HL-60 (cell line): ENCODE data around the gene GALK1.
"Not testable (repeated sequence)": the region's sequence is repeated elsewhere in the genome, so short reads cannot be mapped to it uniquely, and the experiment has no call there.

Source experiments
- DNase-seq, 2 experiments: peaks; one replicate each; pipeline ENCODE4 v3.0.0-alpha.2; 2010 to 2020; ENCODE audit warnings: low read depth in 1 of 2, low spot score in 1 of 2
- H3K27ac ChIP-seq: fragments of 250-450 bp; sonication (Bioruptor Pico); replicated peaks from 2 replicates; pipeline ENCODE4 v1.5.1; 2020; ENCODE audit warnings: mild to moderate bottlenecking, moderate library complexity
- H3K27me3 ChIP-seq: fragments of 250-450 bp; sonication (Bioruptor Pico); 2 replicates; pipeline ENCODE4 v1.5.1; 2021; ENCODE audit warnings: mild to moderate bottlenecking, moderate library complexity; ENCODE audit not compliant: insufficient read depth, poor library complexity, severe bottlenecking
- H3K4me3 ChIP-seq: replicated peaks from 2 replicates; pipeline ENCODE4 v1.5.1; 2011; ENCODE audit warnings: mild to moderate bottlenecking, control low read depth, low read length; ENCODE audit not compliant: insufficient read depth
- CTCF ChIP-seq: IDR thresholded peaks from one replicate; pipeline ENCODE4 v1.5.1; 2011; ENCODE audit warnings: low read length, control low read depth, inconsistent platforms; ENCODE audit not compliant: insufficient read depth
- GABPA ChIP-seq: IDR thresholded peaks from 2 replicates; pipeline ENCODE4 v1.6.1; 2012; ENCODE audit warnings: low read depth
- POLR2AphosphoS5 ChIP-seq: IDR thresholded peaks from 2 replicates; pipeline ENCODE4 v1.6.1; 2012; ENCODE audit warnings: low read depth
- REST ChIP-seq: IDR thresholded peaks from 2 replicates; pipeline ENCODE4 v1.6.1; 2012; ENCODE audit warnings: low read depth; ENCODE audit not compliant: insufficient replicate concordance
- SPI1 ChIP-seq: IDR thresholded peaks from 2 replicates; pipeline ENCODE4 v1.6.1; 2012; ENCODE audit warnings: low read depth, mild to moderate bottlenecking, borderline replicate concordance

GALK1 gene

GRCh38 chr17:75759978-75760640 lies 4.9 kb downstream of the GALK1 start:
- not testable (repeated sequence) for H3K27ac ChIP-seq, DNase-seq, H3K27me3 ChIP-seq, H3K4me3 ChIP-seq

- no peak overlapping the region for H3K4me3 ChIP-seq
- no peak overlapping the region for H3K27ac ChIP-seq
- H3K27me3 ChIP-seq, result no peaks in the 10 kb centered on the region
- no peak for DNase-seq
- TF ChIP-seq SPI1, result no peak
- TF ChIP-seq REST, result no peak
- no peak for TF ChIP-seq GABPA
- TF ChIP-seq POLR2AphosphoS5, result no peak
- TF ChIP-seq CTCF, result no peak
These were observed 5.5 kb downstream of the GALK1 start for GRCh38 chr17:75759457-75759856.

GRCh38 chr17:75758131-75758905 lies 6.7 kb downstream of the GALK1 start:
- TF ChIP-seq GABPA (no peak), SPI1 (no peak), REST (no peak), CTCF (no peak), POLR2AphosphoS5 (no peak)
- H3K27ac ChIP-seq, result no peak overlapping the region
- H3K4me3 ChIP-seq, result no peak overlapping the region
- DNase-seq, result no peak
- no peaks in the 10 kb centered on the region for H3K27me3 ChIP-seq

- Histone ChIP-seq H3K4me3 (no peak overlapping the region), H3K27ac (no peak overlapping the region), H3K27me3 (no peaks in the 10 kb centered on the region)
- no peak for TF ChIP-seq CTCF
- TF ChIP-seq GABPA, result no peak
- TF ChIP-seq REST, result no peak
- TF ChIP-seq SPI1, result no peak
- TF ChIP-seq POLR2AphosphoS5, result no peak
- no peak for DNase-seq
These were observed 7.8 kb downstream of the GALK1 start for GRCh38 chr17:75757086-75757681.
